ENCODE results near the gene LRP1B.

LRP1B gene

GRCh38 chr2:141392517-141393213 is 738.2 kb downstream of the LRP1B start:
- DNase-seq (ENCODE audit: low spot score): no peak
- TF ChIP-seq CTCF (IDR thresholded peaks at IDR 0.05; ENCODE audit: extremely low read depth, missing control alignments): no peak

GRCh38 chr2:141386168-141386567 is 744.6 kb downstream of the LRP1B start:
- no peak for TF ChIP-seq CTCF (IDR thresholded peaks at IDR 0.05; ENCODE audit: extremely low read depth, missing control alignments)
- no peak for DNase-seq (ENCODE audit: low spot score)

GRCh38 chr2:141384676-141385075 is 746.1 kb downstream of the LRP1B start:
- no peak for DNase-seq (ENCODE audit: low spot score)
- no peak for TF ChIP-seq CTCF (IDR thresholded peaks at IDR 0.05; ENCODE audit: extremely low read depth, missing control alignments)

GRCh38 chr2:141381946-141382345 is 748.9 kb downstream of the LRP1B start:
- DNase-seq (ENCODE audit: low spot score): no peak
- no peak for TF ChIP-seq CTCF (IDR thresholded peaks at IDR 0.05; ENCODE audit: extremely low read depth, missing control alignments)

GRCh38 chr2:141380008-141380979 is 750.5 kb downstream of the LRP1B start:
- no peak for TF ChIP-seq CTCF (IDR thresholded peaks at IDR 0.05; ENCODE audit: extremely low read depth, missing control alignments)
- DNase-seq (ENCODE audit: low spot score): no peak

- DNase-seq (ENCODE audit: low spot score): no peak
These were observed 766.0 kb downstream of the LRP1B start for GRCh38 chr2:141364821-141365220.

More at GRCh38 chr2:141364821-141365220, 766.0 kb downstream of the LRP1B start:
- TF ChIP-seq CTCF (IDR thresholded peaks at IDR 0.05; ENCODE audit: extremely low read depth, missing control alignments): no peak

Measured in GM20000 (cell line).